Right lobe of liver (tissue), 4 donors: Measurements from ENCODE around the gene PSMD14.
A peak's percentile ranks its signal among the peaks of the same experiment; 100 is the strongest.

ENCODE experiments used
- CTCF ChIP-seq, 4 donors: fragments of 200-600 bp in 3 of 4; fragments of 450-650 bp in 1 of 4; IDR thresholded peaks; one replicate each; pipeline versions ENCODE4 v1.5.1 to v1.8.0; 2016 to 2022; ENCODE audit warnings: antibody characterized with exemption in 4 of 4, mild to moderate bottlenecking in 2 of 4
- POLR2A ChIP-seq: fragments of 450-650 bp; IDR thresholded peaks from one replicate; pipeline ENCODE4 v1.6.1; 2017; ENCODE audit warnings: antibody characterized with exemption, mild to moderate bottlenecking
- donor health status: DM: no; HTN: no; CAD: no.
- donor health status: DM: no; HTN: no; CAD: no.
- donor health status: DM: no; HTN: yes; CAD: no.

- TF ChIP-seq CTCF (IDR thresholded peaks at IDR 0.05) (no peak), POLR2A (peak; percentile 86)
These were observed at the start of gene PSMD14 for GRCh38 chr2:161308178-161308955.
